Sigmoid colon (tissue), 7 donors: Measurements from ENCODE around the gene HOXB9. TPM values are rescaled to one million over a fixed set of nuclear protein-coding genes. Genes with fewer than 3 reads are reported as not detected.

Experiments
- DNase-seq: peaks from one replicate; pipeline ENCODE4 v3.0.0-alpha.2; 2019
- H3K27ac ChIP-seq, 4 donors: fragments of 200-600 bp; sonication (generic); one replicate each; pipeline ENCODE4 v1.5.1; 2016 to 2019; ENCODE audit warnings: mild to moderate bottlenecking in 1 of 4
- H3K27me3 ChIP-seq, 3 donors: fragments of 200-600 bp; sonication (generic); one replicate each; pipeline ENCODE4 v1.5.1; 2019; ENCODE audit warnings: mild to moderate bottlenecking in 1 of 3
- H3K36me3 ChIP-seq, 4 donors: fragments of 200-600 bp; sonication (generic); one replicate each; pipeline ENCODE4 v1.5.1; 2016 to 2019
- H3K4me1 ChIP-seq, 4 donors: fragments of 200-600 bp; sonication (generic); one replicate each; pipeline ENCODE4 v1.5.1; 2017 to 2019
- H3K4me3 ChIP-seq, 4 donors: fragments of 200-600 bp; sonication (generic); one replicate each; pipeline ENCODE4 v1.5.1; 2017 to 2019; ENCODE audit warnings: mild to moderate bottlenecking in 2 of 4, moderate library complexity in 1 of 4
- H3K9me3 ChIP-seq, 4 donors: fragments of 200-600 bp in 3 of 4; sonication (generic) in 3 of 4; one replicate each; pipeline versions ENCODE4 v1.5.1 to v1.6.1; 2013 to 2019
- EP300 ChIP-seq, 4 donors: sonication (generic); formaldehyde crosslinking; IDR thresholded peaks; one replicate each; pipeline ENCODE4 v1.6.1; 2017; ENCODE audit warnings: antibody characterized with exemption in 4 of 4
- POLR2A ChIP-seq, 2 donors: fragments of 450-650 bp; IDR thresholded peaks; one replicate each; pipeline ENCODE4 v1.6.1; 2016; ENCODE audit warnings: antibody characterized with exemption in 2 of 2, mild to moderate bottlenecking in 2 of 2, moderate library complexity in 2 of 2
- POLR2AphosphoS5 ChIP-seq, 4 donors: sonication (generic); formaldehyde crosslinking; IDR thresholded peaks; one replicate each; pipeline ENCODE4 v1.6.1; 2017; ENCODE audit warnings: antibody characterized with exemption in 4 of 4
- WGBS, 2 donors: extraction: QIAGEN DNeasy Blood & Tissue Kit; methylation state at CpG; one replicate each; pipeline ENCODE4 v1.1.7; 2013; 5-methylcytosine and 5-hydroxymethylcytosine counted together
- intact Hi-C: fragments of 100-400 bp; cut with DNase I; formaldehyde crosslinking; loops from one replicate; pipeline ENCODE4 v1.15.1; 2023
- polyA plus RNA-seq, 3 donors: library from polyadenylated mRNA; stranded (reverse); fragments of 200-250 nt; gene quantifications; one replicate each; pipeline ENCODE4 v1.2.3, GENCODE V29; 2013
- total RNA-seq, 4 donors: library from RNA; depleted of rRNA; stranded (reverse); fragments of >200 nt; gene quantifications; one replicate each; pipeline ENCODE4 v1.1.0, GENCODE V29; 2016
- TF ChIP-seq, protein P1 (sequence below), 4 experiments: fragments of 450-650 bp in 3 of 4; fragments of 200-600 bp in 1 of 4; IDR thresholded peaks; one replicate each; pipeline ENCODE4 v1.5.1; 2016 to 2019; ENCODE audit warnings: antibody characterized with exemption in 4 of 4, mild to moderate bottlenecking in 3 of 4, moderate library complexity in 2 of 4
- donor health status: healthy with polysubstance abuse.
- donor health status: Bipolar disorder and iron deficiency.
- donor health status: healthy.

Gene HOXB9
- total and polyA plus RNA-seq, 7 donors = 0.28 to 52.1 (median 18.0) TPM; not detected in 3

DNA sequence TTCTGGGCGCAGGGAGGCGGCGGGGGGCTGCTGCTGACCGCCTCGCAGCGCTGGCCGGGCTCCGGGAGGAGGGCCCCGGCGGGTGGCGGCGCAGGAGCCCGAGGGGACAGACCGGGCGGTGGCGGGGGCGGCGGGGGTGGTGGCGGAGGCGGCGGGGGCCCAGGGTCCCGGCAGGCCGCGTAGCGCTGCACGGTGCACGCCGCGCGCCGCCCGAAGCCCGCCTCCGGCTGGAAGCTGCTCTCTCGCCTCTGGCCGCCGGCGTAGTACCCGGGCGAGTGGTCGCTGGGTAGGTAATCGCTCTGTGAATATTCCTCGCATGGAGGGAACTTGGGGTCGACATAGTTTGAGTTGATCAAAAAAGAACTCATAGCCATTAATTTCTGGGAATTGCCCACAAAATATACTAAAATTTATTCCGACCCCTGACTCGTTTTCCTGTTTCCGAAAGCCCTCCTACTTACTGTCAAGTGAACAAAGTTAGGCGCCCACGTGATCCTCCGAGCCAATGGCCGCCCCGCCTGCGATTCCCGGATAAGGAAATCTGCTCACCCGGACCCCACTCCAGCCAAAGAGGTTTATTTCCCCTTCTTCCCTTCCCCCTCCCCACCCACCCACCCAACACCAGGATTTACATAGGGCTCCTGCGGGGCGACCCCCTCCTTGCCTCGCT, 48.1 kb downstream of the HOXB9 start, which contains the start of gene HOXB4:
HOXB4 (minus strand) TSS at position 405 of the 670 bp plus-strand sequence; CDS start at position 374, 31 bp downstream.
- Histone ChIP-seq H3K27me3 (no peaks in the 10 kb centered on the region), H3K9me3 (no peaks in the 10 kb centered on the region), H3K27ac (peak within 1 kb of the TSS; percentile 94 to 99 (median 96)), H3K4me3 (peak within 1 kb of the TSS; percentile 66 to 84 (median 70)), H3K4me1 (peaks cover 0 to 74% (median 53%) of the 10 kb centered on the region in 4 donors), H3K36me3 (no peaks in the 10 kb centered on the region)
- peak; percentile 95 for DNase-seq
- intact Hi-C loops = loop anchor here (2.0 kb wide), 1 partner anchor 35 kb away; no protein-coding TSS in a partner anchor
- TF ChIP-seq, protein P1, sequence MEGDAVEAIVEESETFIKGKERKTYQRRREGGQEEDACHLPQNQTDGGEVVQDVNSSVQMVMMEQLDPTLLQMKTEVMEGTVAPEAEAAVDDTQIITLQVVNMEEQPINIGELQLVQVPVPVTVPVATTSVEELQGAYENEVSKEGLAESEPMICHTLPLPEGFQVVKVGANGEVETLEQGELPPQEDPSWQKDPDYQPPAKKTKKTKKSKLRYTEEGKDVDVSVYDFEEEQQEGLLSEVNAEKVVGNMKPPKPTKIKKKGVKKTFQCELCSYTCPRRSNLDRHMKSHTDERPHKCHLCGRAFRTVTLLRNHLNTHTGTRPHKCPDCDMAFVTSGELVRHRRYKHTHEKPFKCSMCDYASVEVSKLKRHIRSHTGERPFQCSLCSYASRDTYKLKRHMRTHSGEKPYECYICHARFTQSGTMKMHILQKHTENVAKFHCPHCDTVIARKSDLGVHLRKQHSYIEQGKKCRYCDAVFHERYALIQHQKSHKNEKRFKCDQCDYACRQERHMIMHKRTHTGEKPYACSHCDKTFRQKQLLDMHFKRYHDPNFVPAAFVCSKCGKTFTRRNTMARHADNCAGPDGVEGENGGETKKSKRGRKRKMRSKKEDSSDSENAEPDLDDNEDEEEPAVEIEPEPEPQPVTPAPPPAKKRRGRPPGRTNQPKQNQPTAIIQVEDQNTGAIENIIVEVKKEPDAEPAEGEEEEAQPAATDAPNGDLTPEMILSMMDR (IDR thresholded peaks at IDR 0.05) = no peak
- TF ChIP-seq POLR2AphosphoS5 (IDR thresholded peaks at IDR 0.05) = peak; percentile 54 to 83 (median 62)
- peak; percentile 17 to 37 for TF ChIP-seq POLR2A (IDR thresholded peaks at IDR 0.05)
- WGBS, 2 donors = 2% methylated on average over 58 of the region's 58 CpGs

DNA sequence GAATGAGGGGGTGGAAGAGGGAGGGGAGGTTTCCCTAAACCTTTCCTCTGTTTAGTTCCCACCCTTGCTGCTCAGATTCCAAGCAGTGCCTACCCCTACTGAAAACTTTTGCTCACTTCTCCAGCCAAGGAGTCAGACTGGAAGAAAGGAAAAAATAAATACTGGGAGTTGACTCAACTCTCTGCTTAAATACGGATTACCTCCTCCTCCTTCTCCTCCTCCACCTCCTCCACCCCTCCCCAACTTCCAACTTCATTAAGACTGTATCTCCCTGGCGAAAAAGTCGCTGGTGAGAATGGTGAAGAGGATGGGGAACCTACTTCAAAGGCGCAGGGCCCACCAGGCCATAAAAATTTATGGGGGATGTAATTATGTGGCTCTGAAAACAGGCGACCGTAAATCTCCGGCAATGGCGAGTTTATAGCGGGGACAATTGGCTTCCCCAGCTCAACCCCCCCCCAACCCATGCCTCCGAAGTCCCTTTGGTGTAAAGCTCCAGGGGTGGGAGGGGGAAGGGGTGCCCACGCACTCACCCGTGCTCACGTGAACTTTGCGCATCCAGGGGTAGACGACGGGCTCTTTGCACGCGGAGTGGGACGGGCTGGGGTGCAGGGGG, 48.7 kb downstream of the HOXB9 start:
- DNase-seq = no peak
- TF ChIP-seq, protein P1 (IDR thresholded peaks at IDR 0.05) = no peak
- peak in 1 of 2 donors; percentile 4 for TF ChIP-seq POLR2A (IDR thresholded peaks at IDR 0.05)
- TF ChIP-seq POLR2AphosphoS5 (IDR thresholded peaks at IDR 0.05) = peak in 3 of 4 donors; percentile 2 to 53 (median 43)
- no peak for TF ChIP-seq EP300 (IDR thresholded peaks at IDR 0.05)
- 0 to 2% methylated on average over 19 of the region's 19 CpGs for WGBS, 2 donors
- Histone ChIP-seq H3K27me3 (no peaks in the 10 kb centered on the region), H3K27ac (peak overlapping the region; percentile 94 to 99 (median 96)), H3K36me3 (no peaks in the 10 kb centered on the region), H3K4me3 (peak overlapping the region; percentile 66 to 84 (median 70)), H3K9me3 (no peaks in the 10 kb centered on the region), H3K4me1 (peaks cover 0 to 74% (median 55%) of the 10 kb centered on the region in 4 donors)
- intact Hi-C loops = loop anchor here (2.0 kb wide), 1 partner anchor 35 kb away; no protein-coding TSS in a partner anchor

DNA sequence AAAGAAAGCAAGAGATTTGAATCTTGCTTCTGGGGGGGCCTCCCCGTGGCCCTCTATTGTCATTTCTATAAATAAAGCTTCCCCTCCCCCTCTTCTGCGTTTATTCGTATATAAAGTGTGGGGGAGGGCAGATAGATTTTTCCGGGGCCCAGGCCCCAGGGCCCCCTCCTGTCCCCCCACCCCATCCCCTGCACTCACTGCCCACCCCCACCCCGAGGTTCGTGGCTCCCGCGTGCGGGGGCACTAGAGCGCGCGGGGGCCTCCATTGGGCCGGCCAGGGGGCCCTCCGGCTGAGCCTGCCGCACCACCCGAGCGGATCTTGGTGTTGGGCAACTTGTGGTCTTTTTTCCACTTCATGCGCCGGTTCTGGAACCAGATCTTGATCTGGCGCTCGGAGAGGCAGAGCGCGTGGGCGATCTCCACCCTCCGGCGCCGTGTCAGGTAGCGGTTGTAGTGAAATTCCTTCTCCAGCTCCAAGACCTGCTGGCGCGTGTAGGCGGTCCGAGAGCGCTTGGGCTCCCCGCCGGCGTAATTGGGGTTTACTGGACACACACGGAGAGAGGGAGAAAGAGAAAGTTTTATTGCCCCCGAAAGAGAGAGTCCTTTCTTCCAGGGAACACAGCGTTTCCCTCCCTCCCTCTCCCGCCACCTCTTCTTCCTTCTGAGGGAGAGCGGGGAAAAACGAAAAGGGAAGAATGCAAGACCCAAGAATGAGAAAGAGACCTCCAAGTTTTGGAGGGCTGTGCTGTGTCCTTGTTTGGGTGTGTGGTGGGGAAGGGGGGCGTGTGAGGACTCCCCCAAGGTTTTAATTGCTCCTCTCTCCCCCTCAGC, 49.5 kb downstream of the HOXB9 start:
- 40 to 68% methylated on average over 43 of the region's 43 CpGs for WGBS, 2 donors
- DNase-seq = peak; percentile 92
- no peaks in the 10 kb centered on the region for H3K36me3 ChIP-seq

DNA sequence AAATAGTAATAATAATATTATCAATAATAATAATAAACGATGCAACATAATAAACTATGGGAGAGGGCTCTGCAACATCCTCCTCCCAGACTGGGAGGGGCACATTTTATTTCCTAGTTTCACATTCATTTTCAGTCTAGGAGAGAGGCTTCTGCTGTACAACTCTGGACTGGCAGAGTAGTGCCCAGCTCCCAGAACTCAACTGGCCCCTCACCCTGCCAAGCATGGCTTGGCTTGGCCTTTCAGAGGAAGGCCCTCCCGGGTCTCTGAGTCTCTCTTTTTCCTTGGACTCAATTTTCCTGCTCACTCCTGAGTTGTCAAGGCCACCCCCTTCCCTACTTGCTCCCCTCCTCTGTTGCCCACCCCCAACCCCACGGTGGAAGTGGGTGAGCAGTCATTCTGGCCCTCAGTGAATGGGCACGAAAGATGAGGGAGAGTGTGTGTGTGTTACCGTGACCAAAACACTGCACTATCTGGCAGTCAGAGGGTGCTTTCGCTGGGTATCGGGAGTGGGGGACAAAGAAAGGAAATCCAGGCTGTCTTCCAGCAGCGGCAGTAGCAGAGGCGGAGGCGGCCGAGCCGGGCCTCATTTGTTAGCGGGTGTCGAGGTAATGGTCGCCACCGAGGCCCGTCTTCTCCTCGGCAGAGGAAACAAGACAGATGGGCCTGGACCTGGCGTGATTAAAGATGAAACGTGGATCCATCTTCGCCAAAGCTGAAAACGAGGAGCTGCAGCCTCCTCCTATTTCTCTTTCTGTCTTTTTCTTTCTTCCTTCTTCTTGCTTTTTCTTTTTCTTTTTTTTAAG, 50.3 kb downstream of the HOXB9 start:
- intact Hi-C loops = loop anchor here (2.0 kb wide), 1 partner anchor 33 kb away; no protein-coding TSS in a partner anchor
- H3K27ac ChIP-seq = peak overlapping the region; percentile 94 to 99 (median 96)
- no peaks in the 10 kb centered on the region for H3K27me3 ChIP-seq
- peaks cover 0 to 87% (median 64%) of the 10 kb centered on the region in 4 donors for H3K4me1 ChIP-seq
- WGBS, 2 donors = 61 to 75% methylated on average over 22 of the region's 22 CpGs
- H3K36me3 ChIP-seq = no peaks in the 10 kb centered on the region
- peak overlapping the region; percentile 66 to 84 (median 70) for H3K4me3 ChIP-seq
- TF ChIP-seq POLR2AphosphoS5 (IDR thresholded peaks at IDR 0.05) (peak in 3 of 4 donors; percentile 19 to 60 (median 58)), EP300 (IDR thresholded peaks at IDR 0.05) (no peak)
- H3K9me3 ChIP-seq = no peaks in the 10 kb centered on the region
- DNase-seq = no peak

More for the DNA sequence above, 49.5 kb downstream of the HOXB9 start:
- H3K4me3 ChIP-seq = peak overlapping the region; percentile 66 to 84 (median 70)
- H3K4me1 ChIP-seq = peaks cover 0 to 80% (median 62%) of the 10 kb centered on the region in 4 donors
- H3K27me3 ChIP-seq = no peaks in the 10 kb centered on the region
- peak overlapping the region; percentile 94 to 99 (median 96) for H3K27ac ChIP-seq
- H3K9me3 ChIP-seq = no peaks in the 10 kb centered on the region
- intact Hi-C loops = loop anchor here (2.0 kb wide), 1 partner anchor 34 kb away; no protein-coding TSS in a partner anchor
- peak in 1 of 2 donors; percentile 44 for TF ChIP-seq POLR2A (IDR thresholded peaks at IDR 0.05)
- TF ChIP-seq EP300 (IDR thresholded peaks at IDR 0.05) = no peak
- peak; percentile 57 to 76 (median 63) for TF ChIP-seq POLR2AphosphoS5 (IDR thresholded peaks at IDR 0.05)
